Vagina (tissue), 2 donors: ENCODE measurements around the gene CIAO2B.

ENCODE experiments used
- POLR2A ChIP-seq, 2 donors: fragments of 450-650 bp; IDR thresholded peaks; one replicate each; pipeline ENCODE4 v1.6.1; 2017; ENCODE audit warnings: antibody characterized with exemption in 2 of 2, mild to moderate bottlenecking in 2 of 2, moderate library complexity in 2 of 2
- POLR2AphosphoS5 ChIP-seq, 2 donors: sonication (generic); formaldehyde crosslinking; IDR thresholded peaks; one replicate each; pipeline ENCODE4 v1.9.0; 2017; ENCODE audit warnings: antibody characterized with exemption in 2 of 2, mild to moderate bottlenecking in 2 of 2, low read depth in 1 of 2; ENCODE audit not compliant: insufficient read depth in 1 of 2
- TF ChIP-seq, protein P1 (sequence below), 3 experiments: fragments of 450-650 bp in 2 of 3; fragments of 200-600 bp in 1 of 3; sonication (generic) in 1 of 3; IDR thresholded peaks; one replicate each; pipeline ENCODE4 v1.5.1; 2017 to 2019; ENCODE audit warnings: antibody characterized with exemption in 3 of 3, mild to moderate bottlenecking in 2 of 3, moderate library complexity in 2 of 3

DNA sequence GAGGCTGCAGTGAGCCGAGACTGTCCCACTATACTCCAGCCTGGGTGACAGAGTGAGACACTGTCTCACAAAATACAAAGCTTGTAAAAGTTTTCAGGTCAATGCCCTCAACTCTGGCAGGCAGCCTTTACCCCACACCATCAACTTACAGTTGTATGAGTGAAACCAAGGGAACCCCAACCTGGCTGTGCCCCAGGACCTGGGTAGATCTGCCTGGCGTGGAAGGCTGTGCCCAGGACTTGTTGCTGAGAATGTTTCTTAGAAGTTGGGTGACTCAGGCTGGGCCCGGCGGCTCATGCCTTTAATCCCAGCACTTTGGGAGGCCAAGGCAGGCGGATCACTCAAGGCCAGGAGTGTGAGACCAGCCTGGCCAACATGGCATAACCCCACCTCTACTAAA, 34.6 kb upstream of the CIAO2B start:
- TF ChIP-seq, protein P1, sequence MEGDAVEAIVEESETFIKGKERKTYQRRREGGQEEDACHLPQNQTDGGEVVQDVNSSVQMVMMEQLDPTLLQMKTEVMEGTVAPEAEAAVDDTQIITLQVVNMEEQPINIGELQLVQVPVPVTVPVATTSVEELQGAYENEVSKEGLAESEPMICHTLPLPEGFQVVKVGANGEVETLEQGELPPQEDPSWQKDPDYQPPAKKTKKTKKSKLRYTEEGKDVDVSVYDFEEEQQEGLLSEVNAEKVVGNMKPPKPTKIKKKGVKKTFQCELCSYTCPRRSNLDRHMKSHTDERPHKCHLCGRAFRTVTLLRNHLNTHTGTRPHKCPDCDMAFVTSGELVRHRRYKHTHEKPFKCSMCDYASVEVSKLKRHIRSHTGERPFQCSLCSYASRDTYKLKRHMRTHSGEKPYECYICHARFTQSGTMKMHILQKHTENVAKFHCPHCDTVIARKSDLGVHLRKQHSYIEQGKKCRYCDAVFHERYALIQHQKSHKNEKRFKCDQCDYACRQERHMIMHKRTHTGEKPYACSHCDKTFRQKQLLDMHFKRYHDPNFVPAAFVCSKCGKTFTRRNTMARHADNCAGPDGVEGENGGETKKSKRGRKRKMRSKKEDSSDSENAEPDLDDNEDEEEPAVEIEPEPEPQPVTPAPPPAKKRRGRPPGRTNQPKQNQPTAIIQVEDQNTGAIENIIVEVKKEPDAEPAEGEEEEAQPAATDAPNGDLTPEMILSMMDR (IDR thresholded peaks at IDR 0.05), result no peak
- TF ChIP-seq POLR2A (IDR thresholded peaks at IDR 0.05), result no peak
- no peak for TF ChIP-seq POLR2AphosphoS5 (IDR thresholded peaks at IDR 0.05; ENCODE audit: insufficient read depth in 1 of 2, low read depth in 1 of 2)
